T-helper 17 cell (primary cell): ENCODE data around the gene SLC9B2. TPM values are rescaled to one million over a fixed set of nuclear protein-coding genes. Genes with fewer than 3 reads are reported as not detected.

Experiments used
- ATAC-seq: fragments of 150-1000 bp; cut with Tn5 transposase; 2 replicates; pipeline ENCODE4 v1.10.0; 2021; ENCODE audit warnings: mild to moderate bottlenecking, moderate library complexity
- DNase-seq, 3 donors: peaks; one replicate each; pipeline versions ENCODE4 v3.0.0 to v3.0.0-alpha.2; 2020 to 2021
- H3K9me3 ChIP-seq: one replicate; pipeline ENCODE4 v1.7.0; 2013; ENCODE audit warnings: low read length, mild to moderate bottlenecking; ENCODE audit not compliant: control insufficient read depth, poor library complexity, severe bottlenecking
- H3K27ac Mint-ChIP-seq: one replicate; pipeline ENCODE4 v1.8.0; 2022; ENCODE audit warnings: mild to moderate bottlenecking, moderate library complexity, mixed read lengths
- H3K27me3 Mint-ChIP-seq: one replicate; pipeline ENCODE4 v1.8.0; 2022; ENCODE audit warnings: mixed read lengths
- H3K36me3 Mint-ChIP-seq: one replicate; pipeline ENCODE4 v1.8.0; 2022; ENCODE audit warnings: low read depth, mixed read lengths
- H3K4me1 Mint-ChIP-seq: one replicate; pipeline ENCODE4 v1.8.0; 2022; ENCODE audit warnings: mild to moderate bottlenecking, mixed read lengths
- H3K4me3 Mint-ChIP-seq: one replicate; pipeline ENCODE4 v1.8.0; 2022; ENCODE audit warnings: mild to moderate bottlenecking, moderate library complexity, mixed read lengths
- total RNA-seq, 4 donors: library from RNA in 2 of 4; stranded (reverse) in 2 of 4; gene quantifications; one replicate each; pipeline ENCODE4 v1.2.3 and lab custom pipeline; 2022 to 2026

The SLC9B2 gene, protein sequence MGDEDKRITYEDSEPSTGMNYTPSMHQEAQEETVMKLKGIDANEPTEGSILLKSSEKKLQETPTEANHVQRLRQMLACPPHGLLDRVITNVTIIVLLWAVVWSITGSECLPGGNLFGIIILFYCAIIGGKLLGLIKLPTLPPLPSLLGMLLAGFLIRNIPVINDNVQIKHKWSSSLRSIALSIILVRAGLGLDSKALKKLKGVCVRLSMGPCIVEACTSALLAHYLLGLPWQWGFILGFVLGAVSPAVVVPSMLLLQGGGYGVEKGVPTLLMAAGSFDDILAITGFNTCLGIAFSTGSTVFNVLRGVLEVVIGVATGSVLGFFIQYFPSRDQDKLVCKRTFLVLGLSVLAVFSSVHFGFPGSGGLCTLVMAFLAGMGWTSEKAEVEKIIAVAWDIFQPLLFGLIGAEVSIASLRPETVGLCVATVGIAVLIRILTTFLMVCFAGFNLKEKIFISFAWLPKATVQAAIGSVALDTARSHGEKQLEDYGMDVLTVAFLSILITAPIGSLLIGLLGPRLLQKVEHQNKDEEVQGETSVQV
- 10 to 100 TPM; 22.0 to 25.4 TPM for total RNA-seq
- 17.6 to 22.4 reads per million in 2 donors for total RNA-seq (lab: John Stamatoyannopoulos, UW)

DNA sequence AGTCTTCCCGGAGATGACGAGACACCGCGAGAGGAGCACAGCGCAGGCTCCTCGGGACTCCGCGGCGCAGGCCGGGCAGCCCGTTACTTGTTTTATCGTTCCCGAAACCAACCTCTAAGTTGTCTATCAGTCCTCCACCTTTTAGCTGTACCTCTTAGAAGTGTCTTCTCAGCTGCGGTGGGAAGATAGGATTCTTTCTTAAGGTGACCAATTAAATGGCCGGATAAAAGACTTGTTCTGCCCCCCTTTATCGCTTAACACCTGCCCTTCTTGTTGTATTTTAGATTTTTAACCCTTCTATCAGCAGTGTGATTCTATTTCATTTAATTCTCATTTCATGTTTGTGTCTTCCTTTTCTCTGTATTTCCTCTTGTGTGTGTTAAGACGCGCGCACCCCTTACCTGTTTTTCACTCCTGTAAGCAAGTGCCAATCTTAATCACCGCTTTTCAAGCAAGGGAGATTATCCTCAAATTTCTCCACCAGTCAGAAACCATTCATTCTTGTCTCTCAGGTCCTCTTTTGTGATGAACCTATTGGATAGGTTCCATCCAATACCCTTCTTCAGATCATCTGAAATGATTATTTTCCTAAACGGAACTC, at the start of gene SLC9B2:
TSS of gene SLC9B2 (minus strand) at position 15 of the 601 bp plus-strand sequence. CDS start 9,211 bp downstream, outside the sequence.
- DNase-seq (peak in 2 of 3 donors; percentile 28 to 31), ATAC-seq (peak; percentile 61)
- Mint-ChIP-seq H3K4me1 (peaks cover 27% of the 10 kb centered on the region), H3K27ac (peak within 1 kb of the TSS; percentile 98), H3K36me3 (peaks cover 4% of the 10 kb centered on the region), H3K27me3 (no peaks in the 10 kb centered on the region), H3K4me3 (peak within 1 kb of the TSS; percentile 95)
- no peaks in the 10 kb centered on the region for H3K9me3 ChIP-seq

DNA sequence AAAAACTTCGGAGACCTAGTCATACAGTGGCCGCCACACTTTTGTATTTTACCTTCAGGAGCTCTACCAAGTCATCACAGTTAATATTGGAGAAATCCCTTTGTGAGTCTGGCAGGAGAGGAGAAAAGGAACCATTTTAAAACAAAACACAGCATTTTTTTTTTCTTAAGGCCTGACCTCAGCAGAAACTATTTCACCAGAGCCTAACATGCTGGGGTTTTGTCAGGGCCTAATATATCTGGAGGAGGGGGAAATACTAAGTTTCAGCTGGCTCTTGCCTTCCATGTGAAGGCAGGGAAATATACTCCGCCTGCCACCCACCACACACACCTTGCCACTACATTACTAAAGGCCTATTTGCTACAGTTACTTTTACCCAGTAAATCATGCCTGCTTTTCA, 49.6 kb upstream of the SLC9B2 start:
- no peak overlapping the region for H3K4me3 Mint-ChIP-seq
- ATAC-seq = no peak
- no peak overlapping the region for H3K27ac Mint-ChIP-seq
- DNase-seq = no peak
- H3K9me3 ChIP-seq = no peaks in the 10 kb centered on the region
- no peaks in the 10 kb centered on the region for H3K27me3 Mint-ChIP-seq
- no peaks in the 10 kb centered on the region for H3K36me3 Mint-ChIP-seq
- H3K4me1 Mint-ChIP-seq = peaks cover 2% of the 10 kb centered on the region

DNA sequence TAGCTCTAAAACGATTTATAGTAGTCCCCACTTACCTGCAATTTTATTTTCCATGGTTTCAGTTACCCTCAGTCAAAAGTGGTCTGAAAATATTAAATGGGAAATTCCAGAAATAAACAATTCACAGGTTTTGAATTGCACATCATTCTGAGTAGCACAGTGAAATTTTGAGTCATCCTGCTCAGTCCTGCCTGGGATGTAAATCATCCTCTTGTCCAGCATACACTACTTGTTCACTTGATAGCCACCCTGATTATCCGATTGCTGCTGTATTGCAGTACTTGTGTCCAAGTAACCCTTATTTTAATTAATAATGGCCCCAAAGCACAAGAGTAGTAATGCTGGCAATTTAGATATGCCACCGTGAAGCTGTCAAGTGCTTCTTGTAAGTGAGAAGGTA, 46.6 kb upstream of the SLC9B2 start:
- no peaks in the 10 kb centered on the region for H3K36me3 Mint-ChIP-seq
- no peak for ATAC-seq
- no peaks in the 10 kb centered on the region for H3K27me3 Mint-ChIP-seq
- DNase-seq = no peak
- H3K4me1 Mint-ChIP-seq = peaks cover 5% of the 10 kb centered on the region
- H3K9me3 ChIP-seq = no peaks in the 10 kb centered on the region
- H3K4me3 Mint-ChIP-seq = no peak overlapping the region
- no peak overlapping the region for H3K27ac Mint-ChIP-seq

DNA sequence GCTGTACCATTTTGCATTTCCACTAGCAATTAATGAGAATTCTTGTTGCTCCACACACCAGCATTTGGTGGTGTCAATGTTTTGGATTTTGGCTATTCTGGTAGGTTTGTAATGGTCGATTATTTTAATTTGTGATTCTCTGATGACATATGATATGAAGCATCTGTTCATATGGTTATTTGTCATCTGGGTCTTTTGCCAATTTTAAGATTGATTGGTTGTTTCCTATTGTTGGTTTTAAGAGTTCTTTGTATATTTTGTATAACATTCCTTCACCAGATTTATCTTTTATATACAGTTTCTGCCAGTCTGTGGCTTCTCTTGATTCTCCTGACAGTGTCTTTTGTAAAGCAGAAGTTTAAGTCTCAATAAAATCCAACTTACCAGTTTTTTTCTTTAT, 41.6 kb upstream of the SLC9B2 start:
- DNase-seq = no peak
- no peak for ATAC-seq
- Mint-ChIP-seq H3K27ac (no peak overlapping the region), H3K4me1 (peaks cover 3% of the 10 kb centered on the region), H3K36me3 (no peaks in the 10 kb centered on the region), H3K4me3 (no peak overlapping the region), H3K27me3 (no peaks in the 10 kb centered on the region)
- H3K9me3 ChIP-seq = no peaks in the 10 kb centered on the region

DNA sequence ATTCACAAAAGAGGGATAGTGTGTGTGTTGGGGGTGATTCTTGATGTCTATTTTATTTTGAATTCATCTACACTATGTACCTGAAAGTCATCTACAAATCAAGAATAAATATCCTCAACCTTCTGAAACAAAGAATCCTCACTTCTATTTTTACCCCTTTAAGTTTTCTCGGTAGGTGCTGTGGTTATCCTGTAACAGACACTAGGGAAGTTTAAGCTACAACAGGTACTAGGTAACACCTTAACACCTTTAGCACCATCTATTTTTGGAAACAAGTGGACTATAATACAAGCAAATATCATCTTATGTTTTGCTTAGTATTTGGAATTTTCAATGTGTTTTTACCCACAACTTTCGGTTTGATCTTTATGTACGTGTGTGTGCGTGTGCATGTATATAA, 35.0 kb upstream of the SLC9B2 start:
- no peak overlapping the region for H3K27ac Mint-ChIP-seq
- no peak overlapping the region for H3K4me3 Mint-ChIP-seq
- H3K36me3 Mint-ChIP-seq = no peaks in the 10 kb centered on the region
- DNase-seq (no peak), ATAC-seq (no peak)
- no peaks in the 10 kb centered on the region for H3K4me1 Mint-ChIP-seq
- no peaks in the 10 kb centered on the region for H3K27me3 Mint-ChIP-seq
- H3K9me3 ChIP-seq = no peaks in the 10 kb centered on the region

DNA sequence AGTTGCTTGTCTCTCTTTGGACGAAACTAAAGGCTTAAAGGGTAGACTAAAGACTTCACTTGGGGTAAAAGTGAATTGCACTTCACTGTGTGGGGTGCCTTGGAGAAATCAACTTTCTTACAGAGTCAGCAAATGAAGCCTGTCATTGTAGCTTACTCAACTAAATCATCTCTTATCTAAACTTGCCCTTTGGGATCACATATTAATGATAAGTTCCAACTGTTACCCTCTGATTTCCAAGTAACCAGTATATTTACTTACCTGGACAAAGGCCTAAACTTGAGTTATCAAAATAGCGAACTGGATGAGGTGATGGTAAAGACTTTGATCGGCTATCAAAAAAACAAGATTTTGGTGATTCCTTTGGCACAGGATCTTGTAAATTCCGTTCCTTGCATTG, 32.0 kb upstream of the SLC9B2 start:
- no peak overlapping the region for H3K4me3 Mint-ChIP-seq
- DNase-seq (no peak), ATAC-seq (no peak)
- H3K4me1 Mint-ChIP-seq = peaks cover 4% of the 10 kb centered on the region
- no peaks in the 10 kb centered on the region for H3K36me3 Mint-ChIP-seq
- no peaks in the 10 kb centered on the region for H3K27me3 Mint-ChIP-seq
- H3K27ac Mint-ChIP-seq = no peak overlapping the region
- H3K9me3 ChIP-seq = no peaks in the 10 kb centered on the region

DNA sequence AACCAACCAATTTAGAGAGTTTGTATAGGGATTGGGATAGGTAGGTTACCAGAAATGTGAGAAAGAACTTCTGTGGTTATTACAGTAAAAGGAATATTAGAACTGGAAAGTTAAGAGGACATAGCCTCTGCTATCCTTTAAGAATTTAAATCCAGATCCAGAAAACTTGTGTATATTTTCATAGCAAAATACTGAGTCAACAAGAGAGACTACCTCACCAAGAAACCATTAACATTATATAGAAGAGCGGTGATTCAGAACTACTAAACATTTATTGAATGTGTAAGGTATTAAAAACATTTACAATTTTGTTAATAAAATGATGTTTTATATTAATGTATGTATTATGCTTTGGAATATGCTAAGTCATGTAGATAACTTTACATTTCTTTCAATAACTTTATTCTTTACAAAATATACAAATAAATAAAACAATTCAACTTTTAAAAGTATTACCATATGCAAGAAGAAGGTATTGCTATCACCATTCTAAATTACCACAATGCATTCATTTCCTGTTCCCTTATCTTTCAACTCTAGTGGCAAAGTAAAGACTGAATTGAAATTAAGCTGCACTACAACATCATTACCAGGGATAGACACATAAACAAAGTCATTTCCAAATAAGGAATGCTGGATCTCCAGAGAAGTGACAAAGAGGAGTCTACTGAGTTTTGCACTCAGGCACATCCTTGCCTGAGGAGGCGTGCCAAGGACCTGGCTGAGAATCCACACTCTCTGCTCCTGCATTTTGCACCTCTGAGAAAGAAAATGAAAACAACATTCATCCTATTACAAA, 29.2 kb upstream of the SLC9B2 start:
- H3K27ac Mint-ChIP-seq = peak overlapping the region; percentile 67
- H3K4me1 Mint-ChIP-seq = peaks cover 4% of the 10 kb centered on the region
- DNase-seq (no peak), ATAC-seq (no peak)
- H3K9me3 ChIP-seq = no peaks in the 10 kb centered on the region
- H3K27me3 Mint-ChIP-seq = no peaks in the 10 kb centered on the region
- H3K4me3 Mint-ChIP-seq = no peak overlapping the region
- H3K36me3 Mint-ChIP-seq = no peaks in the 10 kb centered on the region

DNA sequence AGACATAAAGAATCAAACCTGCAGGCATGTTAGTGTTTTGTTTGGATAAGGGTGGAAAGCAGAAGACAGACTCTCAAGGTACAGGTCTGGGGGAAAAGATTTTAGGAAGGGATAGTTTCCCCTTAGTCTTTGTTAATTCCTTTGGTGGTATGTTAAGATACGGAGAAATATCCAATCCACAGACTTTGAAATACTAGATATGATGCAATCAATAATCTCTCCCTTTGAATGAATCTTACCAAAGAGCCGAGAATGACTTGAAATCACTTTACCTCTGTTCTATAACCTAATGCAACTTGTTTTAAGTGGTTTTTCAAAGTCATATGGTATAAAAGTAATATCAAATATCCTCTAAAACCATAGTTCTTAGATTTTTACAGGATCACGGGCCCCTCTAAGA, 28.3 kb upstream of the SLC9B2 start:
- Mint-ChIP-seq H3K27me3 (no peaks in the 10 kb centered on the region), H3K36me3 (no peaks in the 10 kb centered on the region), H3K4me3 (no peak overlapping the region), H3K27ac (no peak overlapping the region), H3K4me1 (peaks cover 4% of the 10 kb centered on the region)
- DNase-seq (no peak), ATAC-seq (no peak)
- H3K9me3 ChIP-seq = no peaks in the 10 kb centered on the region

DNA sequence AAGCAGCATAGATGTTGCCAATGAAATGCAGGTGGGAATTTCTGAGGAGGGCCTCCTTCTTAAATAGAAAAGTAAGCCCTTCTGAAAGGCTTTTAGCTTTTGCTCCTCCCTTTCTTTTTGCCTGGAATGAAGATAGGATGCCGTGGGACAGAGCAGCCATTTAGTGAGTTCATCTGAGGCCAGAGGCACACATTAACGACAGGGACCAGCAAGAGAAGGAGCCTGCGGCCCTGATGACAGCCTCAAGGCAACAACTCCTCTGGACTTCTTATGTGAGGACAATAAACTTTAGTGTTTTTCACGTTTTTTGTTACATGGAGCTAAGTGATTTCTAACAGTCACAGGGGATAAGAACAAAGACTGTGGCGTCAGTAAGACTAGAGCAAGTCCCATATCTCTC, 24.1 kb upstream of the SLC9B2 start:
- peaks cover 2% of the 10 kb centered on the region for H3K36me3 Mint-ChIP-seq
- ATAC-seq = no peak
- no peaks in the 10 kb centered on the region for H3K9me3 ChIP-seq
- H3K27ac Mint-ChIP-seq = no peak overlapping the region
- no peaks in the 10 kb centered on the region for H3K27me3 Mint-ChIP-seq
- H3K4me1 Mint-ChIP-seq = peaks cover 24% of the 10 kb centered on the region
- DNase-seq = no peak
- no peak overlapping the region for H3K4me3 Mint-ChIP-seq

DNA sequence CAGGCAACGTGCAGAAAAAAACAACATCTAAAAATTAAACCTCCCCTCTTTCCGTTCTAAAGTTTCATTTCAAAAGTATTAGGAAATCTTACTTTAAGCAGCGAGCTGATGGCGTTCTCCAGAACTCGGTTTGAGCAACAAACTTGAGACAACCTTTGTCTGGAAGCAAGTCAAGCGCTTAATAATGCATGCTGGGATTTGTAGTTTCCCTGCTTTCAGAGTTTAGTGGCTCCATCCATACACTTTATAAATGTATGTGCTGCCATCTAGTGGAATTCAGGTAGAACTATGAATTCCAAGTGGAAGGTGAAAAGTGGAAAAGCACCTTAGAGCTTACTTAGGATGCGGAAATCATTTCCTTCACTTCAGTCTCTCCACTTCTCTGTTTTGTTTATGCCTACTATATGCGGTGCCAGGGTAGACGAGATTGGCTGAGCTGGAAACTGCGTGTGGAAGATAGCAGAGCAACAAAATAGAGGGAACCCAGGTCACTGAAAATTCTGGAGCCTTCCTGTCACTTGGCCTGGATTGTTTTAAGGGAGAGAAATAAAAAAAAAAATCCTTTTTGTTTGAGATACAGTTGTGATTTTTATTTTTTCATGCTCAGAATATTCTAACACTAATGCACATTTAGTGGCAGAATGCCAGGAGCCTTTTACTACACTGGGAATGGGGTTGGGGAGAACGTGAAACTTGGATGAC, 23.3 kb upstream of the SLC9B2 start, which contains the start of gene BDH2:
TSS of gene BDH2 (minus strand) at position 144 of the 702 bp plus-strand sequence. CDS start 3,580 bp downstream, outside the sequence.
- peak in 1 of 3 donors; percentile 8 for DNase-seq
- no peaks in the 10 kb centered on the region for H3K9me3 ChIP-seq
- Mint-ChIP-seq H3K36me3 (peaks cover 2% of the 10 kb centered on the region), H3K4me3 (peak within 1 kb of the TSS; percentile 95), H3K27ac (peak within 1 kb of the TSS; percentile 92), H3K4me1 (peaks cover 24% of the 10 kb centered on the region), H3K27me3 (no peaks in the 10 kb centered on the region)
- ATAC-seq = peak; percentile 100

DNA sequence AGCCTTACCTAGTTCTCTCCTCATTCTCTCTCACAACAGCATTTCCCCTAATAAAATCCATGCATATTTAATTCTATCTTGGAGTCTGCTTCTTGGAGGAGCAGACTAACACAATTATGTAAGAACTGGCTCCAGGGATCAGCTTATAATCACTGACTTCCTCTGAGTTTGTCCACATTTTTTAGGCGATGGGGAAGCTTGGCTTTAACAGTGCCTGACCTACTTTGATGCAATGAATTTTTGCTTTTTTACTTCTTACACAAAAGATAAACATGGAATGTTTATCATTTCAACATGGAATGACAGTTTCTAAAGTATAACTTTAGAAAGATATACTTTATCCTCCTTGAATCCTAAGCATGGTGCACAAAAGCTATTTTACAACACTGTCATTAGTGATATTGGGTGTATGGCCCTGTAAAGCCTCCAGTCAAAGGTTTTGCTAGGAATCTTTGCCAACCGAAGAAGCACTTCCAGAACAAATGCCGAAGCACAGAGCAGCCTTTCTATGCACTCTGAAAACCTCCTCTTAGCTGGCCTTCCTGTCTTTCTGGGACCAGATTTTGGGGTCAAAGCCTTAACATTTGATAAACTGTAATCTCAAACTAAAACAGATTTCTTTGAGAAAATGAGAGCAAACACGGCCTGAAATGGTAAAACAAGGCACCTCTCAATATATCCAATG, 22.3 kb upstream of the SLC9B2 start:
- peak overlapping the region; percentile 92 for H3K27ac Mint-ChIP-seq
- ATAC-seq = no peak
- DNase-seq = no peak

DNA sequence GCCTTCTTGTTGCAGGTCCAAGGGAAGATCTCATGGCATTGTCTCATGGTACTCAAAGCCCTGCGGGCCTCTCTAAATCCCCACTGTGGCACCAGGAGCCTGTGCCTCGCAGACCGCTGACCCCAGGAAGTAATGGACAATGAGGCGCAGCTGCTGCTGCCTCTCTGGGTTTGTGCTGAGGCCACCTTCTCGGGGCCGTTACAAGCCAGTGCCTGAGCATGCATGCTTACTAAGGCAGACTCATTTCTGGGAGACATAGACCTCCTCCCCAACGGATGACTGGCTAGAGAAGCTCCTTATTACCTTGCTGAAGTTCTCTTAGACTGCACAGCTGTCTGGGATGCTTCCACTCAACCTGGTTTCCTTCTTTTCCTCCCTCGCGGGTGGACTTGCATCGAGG, 21.8 kb upstream of the SLC9B2 start:
- H3K27me3 Mint-ChIP-seq = no peaks in the 10 kb centered on the region
- no peak overlapping the region for H3K27ac Mint-ChIP-seq
- H3K9me3 ChIP-seq = no peaks in the 10 kb centered on the region
- H3K4me1 Mint-ChIP-seq = peaks cover 24% of the 10 kb centered on the region
- H3K4me3 Mint-ChIP-seq = no peak overlapping the region
- no peak for DNase-seq
- no peak for ATAC-seq
- H3K36me3 Mint-ChIP-seq = peaks cover 2% of the 10 kb centered on the region

More for the DNA sequence above, 22.3 kb upstream of the SLC9B2 start:
- peaks cover 2% of the 10 kb centered on the region for H3K36me3 Mint-ChIP-seq
- peaks cover 24% of the 10 kb centered on the region for H3K4me1 Mint-ChIP-seq
- H3K27me3 Mint-ChIP-seq = no peaks in the 10 kb centered on the region
- peak overlapping the region; percentile 95 for H3K4me3 Mint-ChIP-seq
- no peaks in the 10 kb centered on the region for H3K9me3 ChIP-seq
